B cell (primary cell): ENCODE measurements around the gene OTOR.

Experiments used
- CTCF ChIP-seq: fragments of 200-600 bp; IDR thresholded peaks from one replicate; pipeline ENCODE4 v1.8.0; 2022; ENCODE audit warnings: antibody characterized with exemption, mild to moderate bottlenecking
- EZH2 ChIP-seq: IDR thresholded peaks from 2 replicates; pipeline ENCODE4 v1.6.1; 2012; ENCODE audit warnings: borderline replicate concordance, low read depth, mild to moderate bottlenecking, moderate library complexity, low read length; ENCODE audit not compliant: insufficient read depth, poor library complexity, severe bottlenecking

GRCh38 chr20:16777126-16777525 lies 29.0 kb downstream of the OTOR start:
- TF ChIP-seq CTCF: no peak
- TF ChIP-seq EZH2: no peak
